Vagina (tissue), 2 donors: ENCODE measurements around the gene TSPAN15.
A peak's percentile ranks its signal among the peaks of the same experiment; 100 is the strongest.

Experiments
- CTCF ChIP-seq, 3 experiments: fragments of 450-650 bp in 2 of 3; fragments of 200-600 bp in 1 of 3; sonication (generic) in 1 of 3; IDR thresholded peaks; one replicate each; pipeline ENCODE4 v1.5.1; 2017 to 2019; ENCODE audit warnings: antibody characterized with exemption in 3 of 3, mild to moderate bottlenecking in 2 of 3, moderate library complexity in 2 of 3
- POLR2AphosphoS5 ChIP-seq, 2 donors: sonication (generic); formaldehyde crosslinking; IDR thresholded peaks; one replicate each; pipeline ENCODE4 v1.9.0; 2017; ENCODE audit warnings: antibody characterized with exemption in 2 of 2, mild to moderate bottlenecking in 2 of 2, low read depth in 1 of 2; ENCODE audit not compliant: insufficient read depth in 1 of 2

- TF ChIP-seq CTCF (IDR thresholded peaks at IDR 0.05) (peak in 1 of 3 experiments; percentile 40), POLR2AphosphoS5 (IDR thresholded peaks at IDR 0.05; ENCODE audit: insufficient read depth in 1 of 2, low read depth in 1 of 2) (no peak)
Measured at GRCh38 chr10:69449841-69450240, 1.4 kb upstream of the TSPAN15 start.
